SK-N-MC (cell line): ENCODE data around the gene FXYD3.

Experiments
- DNase-seq: peaks from one replicate; pipeline ENCODE4 v3.0.0-alpha.2; 2011; ENCODE audit warnings: low read depth, low spot score
- H3K27ac ChIP-seq: fragments of 200-600 bp; sonication (generic); 2 replicates; pipeline ENCODE4 v1.5.1; 2016; ENCODE audit warnings: mixed run types
- H3K36me3 ChIP-seq: fragments of 200-600 bp; sonication (generic); 2 replicates; pipeline ENCODE4 v1.6.1; 2017; ENCODE audit warnings: antibody characterized with exemption, low read length, mixed read lengths; ENCODE audit not compliant: insufficient read depth
- H3K4me3 ChIP-seq: fragments of 200-600 bp; sonication (generic); 2 replicates; pipeline ENCODE4 v1.5.1; 2016
- H3K9ac ChIP-seq: fragments of 200-600 bp; sonication (generic); 2 replicates; pipeline ENCODE4 v1.8.0; 2017; ENCODE audit warnings: mixed run types, mixed read lengths; ENCODE audit not compliant: insufficient read length
- H3K9me3 ChIP-seq: fragments of 200-600 bp; sonication (generic); 2 replicates; pipeline ENCODE4 v1.6.1; 2017; ENCODE audit warnings: low read depth, mild to moderate bottlenecking, antibody characterized with exemption, low read length, moderate library complexity, mixed read lengths
- EZH2 ChIP-seq: fragments of 200-600 bp; sonication (generic); IDR thresholded peaks from one replicate; pipeline ENCODE4 v1.6.1; 2017; ENCODE audit warnings: antibody characterized with exemption
- FOXP2 ChIP-seq: optimal IDR thresholded peaks from 2 replicates; pipeline ENCODE3; 2011; ENCODE audit warnings: mild to moderate bottlenecking, moderate library complexity; ENCODE audit not compliant: insufficient read depth; ENCODE audit errors: extremely low read length, control extremely low read depth
- POLR2AphosphoS5 ChIP-seq: IDR thresholded peaks from 2 replicates; pipeline ENCODE4 v1.6.1; 2012; ENCODE audit warnings: mild to moderate bottlenecking, low read depth, low read length, borderline replicate concordance

The FXYD3 gene

DNA sequence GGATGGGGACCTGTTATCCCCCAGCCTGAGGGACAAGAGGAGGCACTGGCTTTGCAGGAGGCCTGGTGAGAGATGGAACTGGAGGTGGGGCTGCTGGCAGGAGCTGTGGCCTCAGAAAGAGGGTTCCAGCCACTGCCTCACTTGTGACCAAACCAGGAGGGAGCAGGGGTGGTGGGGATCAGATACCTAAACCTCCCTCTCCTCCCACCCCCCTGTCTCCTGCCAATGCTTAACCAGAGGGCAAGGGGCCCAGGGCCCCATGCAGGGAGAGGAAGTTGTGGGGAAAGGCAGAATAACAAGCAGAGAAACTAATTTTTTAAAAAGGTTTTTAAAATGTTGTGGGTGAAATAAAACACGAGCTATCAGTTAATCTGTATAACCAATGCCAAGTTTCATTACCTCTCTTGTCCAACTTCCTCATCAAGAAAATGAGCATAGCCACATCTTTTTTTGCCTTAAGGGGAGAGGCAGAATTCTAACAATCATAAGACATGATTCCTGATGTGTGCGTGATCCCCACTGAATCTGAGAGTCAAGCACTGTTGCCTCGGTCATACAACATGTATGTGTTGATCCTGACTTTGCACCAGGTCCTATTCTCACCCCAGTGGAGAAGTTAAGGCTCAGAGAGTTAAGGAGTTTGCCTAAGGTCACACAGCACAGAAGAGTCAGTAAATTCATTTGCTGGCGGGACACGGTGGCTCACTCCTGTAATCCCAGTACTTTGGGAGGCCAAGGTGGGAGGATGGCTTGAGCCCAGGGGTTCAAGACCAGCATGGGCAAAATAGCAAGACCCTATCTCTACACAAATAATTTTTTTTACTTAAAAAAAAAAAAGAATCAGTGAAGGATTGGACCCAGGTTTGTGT lies 51.9 kb downstream of the FXYD3 start:
- TF ChIP-seq FOXP2 (no peak), POLR2AphosphoS5 (no peak), EZH2 (no peak)
- DNase-seq = no peak
- no peak overlapping the region for H3K9ac ChIP-seq
- no peaks in the 10 kb centered on the region for H3K36me3 ChIP-seq
- no peak overlapping the region for H3K27ac ChIP-seq
- H3K9me3 ChIP-seq = no peaks in the 10 kb centered on the region
- H3K4me3 ChIP-seq = no peak overlapping the region

DNA sequence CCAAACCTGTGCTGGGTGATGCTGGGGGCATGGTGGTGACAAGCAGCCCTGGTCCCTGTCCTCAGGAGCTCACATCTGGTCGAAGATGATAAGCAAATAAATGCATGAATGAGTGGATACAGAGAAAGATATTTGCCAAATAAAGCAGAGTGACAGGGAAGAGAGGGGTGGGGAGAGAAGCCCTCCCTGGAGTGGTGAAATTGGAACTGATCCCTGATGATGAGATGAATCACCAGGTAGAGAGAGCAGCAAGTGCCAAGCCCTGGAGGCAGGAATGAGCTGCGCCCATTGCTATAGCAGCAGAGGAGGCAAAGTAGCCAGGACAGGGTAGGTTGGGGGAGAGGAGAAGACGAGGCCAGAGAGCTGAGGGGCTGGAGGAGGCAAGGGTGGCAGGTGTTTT lies 52.6 kb downstream of the FXYD3 start:
- H3K9ac ChIP-seq = no peak overlapping the region
- no peak for DNase-seq
- H3K9me3 ChIP-seq = no peaks in the 10 kb centered on the region
- TF ChIP-seq POLR2AphosphoS5 (no peak), EZH2 (no peak), FOXP2 (no peak)
- H3K36me3 ChIP-seq = no peaks in the 10 kb centered on the region
- H3K27ac ChIP-seq = no peak overlapping the region
- no peak overlapping the region for H3K4me3 ChIP-seq

DNA sequence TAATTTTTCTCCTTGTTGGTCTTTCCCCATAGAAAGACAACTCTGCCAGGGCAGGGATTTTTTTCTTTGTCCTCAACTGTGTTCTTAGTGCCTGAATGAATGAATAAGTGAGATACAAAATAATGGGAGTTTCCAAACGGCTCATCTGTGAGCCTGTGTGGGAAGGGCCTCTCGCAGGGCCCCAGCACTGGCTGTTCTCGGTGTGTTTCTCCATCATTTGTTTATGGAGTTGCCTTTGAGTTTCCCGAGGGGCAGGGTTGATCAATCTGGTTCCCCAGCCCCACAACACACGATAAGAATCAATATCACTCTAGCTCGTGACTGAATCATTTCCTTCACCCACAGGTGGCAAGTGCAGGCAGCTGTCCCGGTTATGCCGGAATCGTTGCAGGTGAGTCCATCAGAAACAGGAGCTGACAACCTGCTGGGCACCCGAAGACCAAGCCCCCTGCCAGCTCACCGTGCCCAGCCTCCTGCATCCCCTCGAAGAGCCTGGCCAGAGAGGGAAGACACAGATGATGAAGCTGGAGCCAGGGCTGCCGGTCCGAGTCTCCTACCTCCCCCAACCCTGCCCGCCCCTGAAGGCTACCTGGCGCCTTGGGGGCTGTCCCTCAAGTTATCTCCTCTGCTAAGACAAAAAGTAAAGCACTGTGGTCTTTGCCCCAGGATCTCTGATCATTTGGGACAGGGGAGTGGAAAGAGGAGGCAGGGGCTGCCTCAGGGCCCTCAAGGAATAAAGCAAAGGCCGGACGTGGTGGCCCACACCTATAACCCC lies 53.8 kb downstream of the FXYD3 start:
- TF ChIP-seq EZH2 (no peak), POLR2AphosphoS5 (no peak), FOXP2 (no peak)
- Histone ChIP-seq H3K4me3 (no peak overlapping the region), H3K36me3 (no peaks in the 10 kb centered on the region), H3K9me3 (no peaks in the 10 kb centered on the region), H3K27ac (no peak overlapping the region), H3K9ac (no peak overlapping the region)
- no peak for DNase-seq

DNA sequence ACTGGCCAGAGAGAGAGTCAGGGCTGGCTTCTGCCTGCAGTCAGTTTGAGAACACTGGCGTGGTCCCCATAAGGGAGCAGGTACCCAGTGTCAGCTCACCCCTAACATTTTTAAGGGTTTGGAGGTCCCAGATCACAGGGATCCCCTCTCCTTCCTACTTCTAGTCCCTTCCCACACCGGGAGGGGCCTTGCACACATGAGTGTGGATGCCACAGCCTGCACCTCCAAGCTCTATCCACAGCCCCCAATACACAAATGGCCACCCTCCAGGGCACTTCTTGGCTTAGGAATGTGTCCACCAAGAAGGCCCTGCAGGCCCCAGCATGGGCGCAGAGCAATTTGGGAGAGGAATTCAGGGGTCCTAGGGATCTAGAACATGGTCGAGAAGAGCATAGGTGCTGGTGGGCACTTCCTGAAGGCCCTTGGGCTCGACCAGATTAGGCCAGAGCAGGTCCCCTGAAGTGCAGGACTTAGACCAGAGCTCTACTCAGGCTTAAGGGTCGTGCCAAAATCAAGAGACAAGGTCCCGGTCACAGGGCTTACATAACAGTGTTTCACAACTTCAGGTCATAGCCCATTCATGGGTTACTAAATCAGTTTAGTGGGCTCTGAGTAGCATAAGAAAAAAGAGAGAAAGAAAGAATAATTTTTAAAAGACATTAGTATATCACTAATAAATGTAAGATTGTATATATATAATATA lies 54.9 kb downstream of the FXYD3 start:
- no peak overlapping the region for H3K4me3 ChIP-seq
- no peak for TF ChIP-seq POLR2AphosphoS5
- no peak for TF ChIP-seq FOXP2
- TF ChIP-seq EZH2 = no peak
- no peak for DNase-seq
- H3K9ac ChIP-seq = no peak overlapping the region
- no peak overlapping the region for H3K27ac ChIP-seq
- no peaks in the 10 kb centered on the region for H3K9me3 ChIP-seq
- no peaks in the 10 kb centered on the region for H3K36me3 ChIP-seq

DNA sequence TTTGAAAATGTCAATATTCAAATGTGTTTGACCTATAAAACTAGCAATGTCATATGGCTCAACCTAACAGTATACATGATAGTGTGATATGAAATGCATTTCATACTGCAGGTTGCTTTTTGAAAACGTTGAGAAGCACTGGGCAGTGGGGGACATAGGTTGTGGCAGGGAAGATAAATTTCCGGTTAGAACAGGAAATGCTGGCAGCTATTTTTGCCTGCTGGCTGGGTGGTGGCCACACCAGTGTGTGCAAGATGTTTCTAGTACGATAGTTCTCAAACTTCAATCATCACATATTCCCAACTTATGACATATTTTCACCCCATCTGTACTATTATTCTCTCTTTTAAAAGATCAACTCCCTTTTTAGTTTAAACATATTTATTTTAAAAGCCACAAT lies 56.1 kb downstream of the FXYD3 start:
- no peak overlapping the region for H3K9ac ChIP-seq
- TF ChIP-seq POLR2AphosphoS5 (no peak), FOXP2 (no peak), EZH2 (no peak)
- H3K4me3 ChIP-seq = no peak overlapping the region
- no peak overlapping the region for H3K27ac ChIP-seq
- no peaks in the 10 kb centered on the region for H3K9me3 ChIP-seq
- no peak for DNase-seq
- no peaks in the 10 kb centered on the region for H3K36me3 ChIP-seq
